ENCODE measurements around the gene BPGM.

GRCh38 chr7:134669388-134669787 is 22.7 kb downstream of the BPGM start:
- TF ChIP-seq CTCF (IDR thresholded peaks at IDR 0.05) (no peak), EP300 (IDR thresholded peaks at IDR 0.05) (no peak)

Data from tibial nerve (tissue), 4 donors.